Measurements from ENCODE around the gene CFAP77.

- TF ChIP-seq POLR2AphosphoS5 (IDR thresholded peaks at IDR 0.05), result no peak
- no peak for TF ChIP-seq CTCF (IDR thresholded peaks at IDR 0.05)
- TF ChIP-seq POLR2A (IDR thresholded peaks at IDR 0.05), result no peak
Observed at GRCh38 chr9:132418726-132419363, 8.8 kb downstream of the CFAP77 start.

All from transverse colon (tissue), 4 donors.